D721Med (cell line): Measurements from ENCODE around the gene AXIN2.

ENCODE experiments used
- DNase-seq: peaks from one replicate; pipeline ENCODE4 v3.0.0; 2011; ENCODE audit warnings: low spot score; ENCODE audit not compliant: insufficient read length
- FAIRE-seq: peaks from 2 replicates; lab custom pipeline; 2011; peaks lifted over from hg19 to GRCh38; lab: Jason Lieb, UNC
- CTCF ChIP-seq: IDR thresholded peaks from 2 replicates; pipeline ENCODE4 v1.5.1; 2012; ENCODE audit warnings: mild to moderate bottlenecking, control low read depth; ENCODE audit not compliant: insufficient read depth; ENCODE audit errors: missing control alignments

AXIN2 gene

GRCh38 chr17:65542067-65542466 is 19.4 kb downstream of the AXIN2 start:
- no peak for TF ChIP-seq CTCF
- DNase-seq (no peak), FAIRE-seq (no peak)

- no peak for DNase-seq
- FAIRE-seq, result no peak
Measured at GRCh38 chr17:65541453-65541852, 20.0 kb downstream of the AXIN2 start.

GRCh38 chr17:65539630-65540266 is 21.7 kb downstream of the AXIN2 start:
- no peak for TF ChIP-seq CTCF
- FAIRE-seq, result no peak
- no peak for DNase-seq

More at GRCh38 chr17:65541453-65541852, 20.0 kb downstream of the AXIN2 start:
- TF ChIP-seq CTCF, result no peak

- DNase-seq (no peak), FAIRE-seq (no peak)
- TF ChIP-seq CTCF, result no peak
Measured at GRCh38 chr17:65538675-65539529, 22.5 kb downstream of the AXIN2 start.

GRCh38 chr17:65537845-65538674 is 23.4 kb downstream of the AXIN2 start:
- DNase-seq (no peak), FAIRE-seq (no peak)
- TF ChIP-seq CTCF, result no peak

- TF ChIP-seq CTCF, result no peak
- DNase-seq (no peak), FAIRE-seq (no peak)
Measured at GRCh38 chr17:65537343-65537844, 24.1 kb downstream of the AXIN2 start.
